Stimulated activated naive B cell treated with anti-CD40 and anti-IgM and Interleukin-4, amounts not matched to agents 10 μg/mL and 1 μg/mL and 100 μg/mL, for 72 hours (primary cell): ENCODE data around the gene IRF4.
A peak's percentile ranks its signal among the peaks of the same experiment; 100 is the strongest.

Experiments
- ATAC-seq, 2 donors: fragments of 150-1000 bp; cut with Tn5 transposase; replicated peaks; 2 replicates each; pipeline ENCODE4 v1.10.0; 2021; ENCODE audit warnings: moderate library complexity in 1 of 2
- DNase-seq: peaks from one replicate; pipeline ENCODE4 v3.0.0; 2021
- H3K27ac Mint-ChIP-seq: one replicate; pipeline ENCODE4 v1.8.0; 2022; ENCODE audit warnings: mild to moderate bottlenecking, mixed read lengths
- H3K27me3 Mint-ChIP-seq, 2 donors: one replicate each; pipeline ENCODE4 v1.8.0; 2022; ENCODE audit warnings: mixed read lengths in 2 of 2
- H3K36me3 Mint-ChIP-seq, 2 donors: one replicate each; pipeline ENCODE4 v1.8.0; 2022; ENCODE audit warnings: mixed read lengths in 2 of 2, mild to moderate bottlenecking in 1 of 2
- H3K4me1 Mint-ChIP-seq, 2 donors: one replicate each; pipeline ENCODE4 v1.8.0; 2022; ENCODE audit warnings: mixed read lengths in 2 of 2, mild to moderate bottlenecking in 1 of 2
- H3K4me3 Mint-ChIP-seq, 2 donors: one replicate each; pipeline ENCODE4 v1.8.0; 2022; ENCODE audit warnings: mild to moderate bottlenecking in 2 of 2, mixed read lengths in 2 of 2, moderate library complexity in 1 of 2
- H3K9me3 Mint-ChIP-seq, 2 donors: one replicate each; pipeline ENCODE4 v1.8.0; 2022; ENCODE audit warnings: mixed read lengths in 2 of 2, mild to moderate bottlenecking in 1 of 2

IRF4 gene

GRCh38 chr6:428047-428603, 36.6 kb downstream of the IRF4 start:
- no peaks in the 10 kb centered on the region for H3K27me3 Mint-ChIP-seq
- no peak overlapping the region for H3K4me3 Mint-ChIP-seq
- no peaks in the 10 kb centered on the region for H3K9me3 Mint-ChIP-seq
- peaks cover 32 to 39% of the 10 kb centered on the region in 2 donors for H3K4me1 Mint-ChIP-seq
- ATAC-seq (no peak), DNase-seq (no peak)
- peaks cover 2 to 15% of the 10 kb centered on the region in 2 donors for H3K36me3 Mint-ChIP-seq
- H3K27ac Mint-ChIP-seq, result no peak overlapping the region

- DNase-seq (no peak), ATAC-seq (no peak)
- Mint-ChIP-seq H3K4me1 (peaks cover 29 to 39% of the 10 kb centered on the region in 2 donors), H3K27me3 (no peaks in the 10 kb centered on the region), H3K9me3 (peaks cover 0 to 1% of the 10 kb centered on the region in 2 donors), H3K36me3 (peaks cover 0 to 10% of the 10 kb centered on the region in 2 donors), H3K27ac (no peak overlapping the region), H3K4me3 (no peak overlapping the region)
Observed at GRCh38 chr6:429515-430121, 38.1 kb downstream of the IRF4 start.

GRCh38 chr6:431504-431903, 40.0 kb downstream of the IRF4 start:
- Mint-ChIP-seq H3K27me3 (no peaks in the 10 kb centered on the region), H3K9me3 (peaks cover 0 to 2% of the 10 kb centered on the region in 2 donors), H3K36me3 (peaks cover 0 to 6% of the 10 kb centered on the region in 2 donors), H3K4me1 (peaks cover 36 to 46% of the 10 kb centered on the region in 2 donors), H3K4me3 (no peak overlapping the region), H3K27ac (no peak overlapping the region)
- no peak for DNase-seq
- ATAC-seq, result peak in 1 of 2 donors; percentile 50

- Mint-ChIP-seq H3K27me3 (no peaks in the 10 kb centered on the region), H3K27ac (no peak overlapping the region), H3K9me3 (peaks cover 0 to 2% of the 10 kb centered on the region in 2 donors), H3K4me1 (peaks cover 36 to 46% of the 10 kb centered on the region in 2 donors), H3K4me3 (no peak overlapping the region), H3K36me3 (peaks cover 0 to 6% of the 10 kb centered on the region in 2 donors)
- DNase-seq (no peak), ATAC-seq (peak; percentile 42 to 49)
Observed at GRCh38 chr6:431986-432385, 40.4 kb downstream of the IRF4 start.

- peaks cover 26 to 32% of the 10 kb centered on the region in 2 donors for H3K4me1 Mint-ChIP-seq
- H3K9me3 Mint-ChIP-seq, result peaks cover 0 to 2% of the 10 kb centered on the region in 2 donors
- DNase-seq, result no peak
- no peak for ATAC-seq
- no peaks in the 10 kb centered on the region for H3K27me3 Mint-ChIP-seq
- peak overlapping the region; percentile 89 for H3K27ac Mint-ChIP-seq
- peak overlapping the region; percentile 68 to 69 for H3K4me3 Mint-ChIP-seq
- H3K36me3 Mint-ChIP-seq, result peaks cover 0 to 3% of the 10 kb centered on the region in 2 donors
Observed at GRCh38 chr6:434051-434705, 42.6 kb downstream of the IRF4 start.

- Mint-ChIP-seq H3K27ac (no peak overlapping the region), H3K4me3 (peak overlapping the region in 1 of 2 donors; percentile 69), H3K36me3 (peaks cover 0 to 3% of the 10 kb centered on the region in 2 donors), H3K4me1 (peaks cover 21 to 24% of the 10 kb centered on the region in 2 donors), H3K27me3 (no peaks in the 10 kb centered on the region), H3K9me3 (peaks cover 0 to 2% of the 10 kb centered on the region in 2 donors)
- ATAC-seq (no peak), DNase-seq (no peak)
Observed at GRCh38 chr6:435441-436307, 44.1 kb downstream of the IRF4 start.

GRCh38 chr6:436308-437036, 44.9 kb downstream of the IRF4 start:
- DNase-seq (no peak), ATAC-seq (no peak)
- H3K36me3 Mint-ChIP-seq, result peaks cover 0 to 3% of the 10 kb centered on the region in 2 donors
- no peak overlapping the region for H3K27ac Mint-ChIP-seq
- no peak overlapping the region for H3K4me3 Mint-ChIP-seq
- H3K27me3 Mint-ChIP-seq, result no peaks in the 10 kb centered on the region
- H3K4me1 Mint-ChIP-seq, result peaks cover 18 to 21% of the 10 kb centered on the region in 2 donors
- peaks cover 0 to 2% of the 10 kb centered on the region in 2 donors for H3K9me3 Mint-ChIP-seq

GRCh38 chr6:437037-437392, 45.5 kb downstream of the IRF4 start:
- peaks cover 0 to 2% of the 10 kb centered on the region in 2 donors for H3K9me3 Mint-ChIP-seq
- H3K36me3 Mint-ChIP-seq, result peaks cover 0 to 3% of the 10 kb centered on the region in 2 donors
- ATAC-seq (no peak), DNase-seq (no peak)
- H3K4me1 Mint-ChIP-seq, result peaks cover 13 to 16% of the 10 kb centered on the region in 2 donors
- H3K27ac Mint-ChIP-seq, result no peak overlapping the region
- no peak overlapping the region for H3K4me3 Mint-ChIP-seq
- no peaks in the 10 kb centered on the region for H3K27me3 Mint-ChIP-seq

GRCh38 chr6:438634-439170, 47.1 kb downstream of the IRF4 start:
- Mint-ChIP-seq H3K4me1 (peaks cover 9 to 15% of the 10 kb centered on the region in 2 donors), H3K9me3 (peaks cover 0 to 2% of the 10 kb centered on the region in 2 donors), H3K36me3 (peaks cover 0 to 3% of the 10 kb centered on the region in 2 donors), H3K27ac (no peak overlapping the region), H3K4me3 (no peak overlapping the region), H3K27me3 (no peaks in the 10 kb centered on the region)
- no peak for ATAC-seq
- DNase-seq, result no peak

GRCh38 chr6:439641-440167, 48.2 kb downstream of the IRF4 start:
- Mint-ChIP-seq H3K36me3 (peaks cover 0 to 3% of the 10 kb centered on the region in 2 donors), H3K4me3 (no peak overlapping the region), H3K9me3 (no peaks in the 10 kb centered on the region), H3K4me1 (peaks cover 8 to 9% of the 10 kb centered on the region in 2 donors), H3K27me3 (no peaks in the 10 kb centered on the region), H3K27ac (peak overlapping the region; percentile 59)
- ATAC-seq (peak; percentile 12), DNase-seq (no peak)

GRCh38 chr6:441126-441920, 49.8 kb downstream of the IRF4 start:
- H3K36me3 Mint-ChIP-seq, result peaks cover 0 to 3% of the 10 kb centered on the region in 2 donors
- no peaks in the 10 kb centered on the region for H3K9me3 Mint-ChIP-seq
- peaks cover 15 to 18% of the 10 kb centered on the region in 2 donors for H3K4me1 Mint-ChIP-seq
- no peaks in the 10 kb centered on the region for H3K27me3 Mint-ChIP-seq
- no peak overlapping the region for H3K27ac Mint-ChIP-seq
- no peak overlapping the region for H3K4me3 Mint-ChIP-seq
- no peak for DNase-seq
- ATAC-seq, result no peak

GRCh38 chr6:443621-444159, 52.1 kb downstream of the IRF4 start:
- H3K27ac Mint-ChIP-seq, result no peak overlapping the region
- peaks cover 22 to 29% of the 10 kb centered on the region in 2 donors for H3K4me1 Mint-ChIP-seq
- ATAC-seq (no peak), DNase-seq (no peak)
- H3K9me3 Mint-ChIP-seq, result no peaks in the 10 kb centered on the region
- no peaks in the 10 kb centered on the region for H3K27me3 Mint-ChIP-seq
- no peak overlapping the region for H3K4me3 Mint-ChIP-seq
- H3K36me3 Mint-ChIP-seq, result peaks cover 0 to 2% of the 10 kb centered on the region in 2 donors
